Right lobe of liver (tissue), 4 donors: ENCODE data around the gene ZNF383.
"Not testable (repeated sequence)": the region's sequence is repeated elsewhere in the genome, so short reads cannot be mapped to it uniquely, and the experiment has no call there.

ENCODE experiments used
- POLR2A ChIP-seq: fragments of 450-650 bp; IDR thresholded peaks from one replicate; pipeline ENCODE4 v1.6.1; 2017; ENCODE audit warnings: antibody characterized with exemption, mild to moderate bottlenecking
- TF ChIP-seq, protein P1 (sequence below), 4 donors: fragments of 200-600 bp in 3 of 4; fragments of 450-650 bp in 1 of 4; IDR thresholded peaks; one replicate each; pipeline versions ENCODE4 v1.5.1 to v1.8.0; 2016 to 2022; ENCODE audit warnings: antibody characterized with exemption in 4 of 4, mild to moderate bottlenecking in 2 of 4
- donor health status: DM: no; HTN: no; CAD: no.
- donor health status: DM: no; HTN: no; CAD: no.
- donor health status: DM: no; HTN: yes; CAD: no.

GRCh38 chr19:37267755-37268154 is 49.7 kb downstream of the ZNF383 start:
- TF ChIP-seq, protein P1, sequence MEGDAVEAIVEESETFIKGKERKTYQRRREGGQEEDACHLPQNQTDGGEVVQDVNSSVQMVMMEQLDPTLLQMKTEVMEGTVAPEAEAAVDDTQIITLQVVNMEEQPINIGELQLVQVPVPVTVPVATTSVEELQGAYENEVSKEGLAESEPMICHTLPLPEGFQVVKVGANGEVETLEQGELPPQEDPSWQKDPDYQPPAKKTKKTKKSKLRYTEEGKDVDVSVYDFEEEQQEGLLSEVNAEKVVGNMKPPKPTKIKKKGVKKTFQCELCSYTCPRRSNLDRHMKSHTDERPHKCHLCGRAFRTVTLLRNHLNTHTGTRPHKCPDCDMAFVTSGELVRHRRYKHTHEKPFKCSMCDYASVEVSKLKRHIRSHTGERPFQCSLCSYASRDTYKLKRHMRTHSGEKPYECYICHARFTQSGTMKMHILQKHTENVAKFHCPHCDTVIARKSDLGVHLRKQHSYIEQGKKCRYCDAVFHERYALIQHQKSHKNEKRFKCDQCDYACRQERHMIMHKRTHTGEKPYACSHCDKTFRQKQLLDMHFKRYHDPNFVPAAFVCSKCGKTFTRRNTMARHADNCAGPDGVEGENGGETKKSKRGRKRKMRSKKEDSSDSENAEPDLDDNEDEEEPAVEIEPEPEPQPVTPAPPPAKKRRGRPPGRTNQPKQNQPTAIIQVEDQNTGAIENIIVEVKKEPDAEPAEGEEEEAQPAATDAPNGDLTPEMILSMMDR (IDR thresholded peaks at IDR 0.05), result not testable (repeated sequence)
- TF ChIP-seq POLR2A, result not testable (repeated sequence)
